ENCODE results near the gene KIRREL3.

KIRREL3 gene

DNA sequence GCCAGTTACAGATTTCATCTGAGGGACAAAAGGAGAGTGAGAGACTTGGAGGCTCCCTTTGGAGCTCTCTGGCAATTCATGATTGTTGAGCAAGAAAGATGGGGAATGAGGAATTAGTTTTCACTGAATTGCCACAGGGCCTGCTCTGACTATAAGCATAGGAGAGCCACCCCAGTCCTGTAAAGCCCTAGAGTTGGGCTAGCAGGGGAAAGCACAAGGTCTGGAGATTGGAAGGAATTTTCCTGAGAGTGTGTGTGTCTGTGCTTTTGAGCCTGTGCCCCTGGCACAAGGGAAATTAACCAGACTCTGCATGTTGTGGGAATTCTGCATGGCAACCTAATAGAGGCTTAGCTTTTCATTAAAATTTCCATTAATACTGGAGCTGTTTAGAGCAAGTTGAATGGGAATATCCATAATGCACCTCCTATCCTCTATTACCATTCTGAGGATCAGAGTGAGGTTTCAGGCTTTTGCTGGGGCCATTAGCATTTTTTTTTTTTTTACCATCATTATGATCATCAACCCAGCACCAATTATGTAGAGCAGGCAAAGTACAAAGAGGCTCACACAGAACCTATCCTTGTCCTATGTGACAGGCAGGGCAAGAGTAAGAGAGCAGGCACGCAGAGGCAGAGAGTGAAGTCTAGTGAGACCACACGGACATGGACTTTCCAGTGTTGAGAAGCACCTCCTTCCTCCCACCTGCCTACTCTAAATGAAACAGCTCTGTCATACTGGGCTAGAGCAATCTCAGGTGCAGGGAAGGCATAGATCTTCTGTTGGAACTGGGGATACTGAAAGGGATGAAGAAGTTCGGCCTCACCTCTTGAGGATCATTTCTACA lies 336.6 kb downstream of the KIRREL3 start:
- no peak for DNase-seq (ENCODE audit: low read depth)

DNA sequence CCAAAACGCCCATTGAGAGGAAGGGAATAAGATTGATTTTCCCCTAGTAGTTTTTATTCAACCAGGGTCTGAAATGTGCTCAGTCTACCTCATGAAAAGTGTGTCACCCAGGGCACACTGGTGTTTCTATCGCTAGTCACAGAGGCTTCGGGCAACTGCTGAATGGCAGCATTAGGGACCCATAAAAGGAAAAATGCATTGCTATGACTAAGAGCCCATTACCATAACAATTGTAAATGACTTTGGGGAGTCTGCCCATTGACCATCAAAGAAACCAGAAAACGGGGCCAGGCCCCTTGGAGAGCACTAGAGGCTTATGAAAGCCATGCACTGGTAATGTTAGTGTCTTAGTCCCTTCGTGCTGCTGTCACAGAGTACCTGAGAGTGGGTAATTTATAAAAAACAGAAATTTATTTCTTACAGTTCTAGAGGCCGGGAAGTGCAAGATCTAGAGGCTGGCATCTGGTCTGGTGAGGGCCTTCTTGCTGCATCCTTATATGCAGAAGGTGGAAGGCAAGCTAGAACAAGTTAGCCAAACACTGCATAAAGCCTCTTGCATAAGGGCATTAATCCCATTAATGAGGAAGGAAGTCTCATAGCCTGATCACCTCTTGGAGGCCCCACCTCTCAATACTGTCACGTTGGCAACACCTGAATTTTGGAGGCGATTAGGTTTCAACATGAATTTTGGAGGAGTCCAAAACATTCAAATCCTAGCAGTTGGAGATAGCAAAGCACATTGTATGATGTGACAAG lies 338.4 kb downstream of the KIRREL3 start:
- DNase-seq (ENCODE audit: low read depth) = no peak

DNA sequence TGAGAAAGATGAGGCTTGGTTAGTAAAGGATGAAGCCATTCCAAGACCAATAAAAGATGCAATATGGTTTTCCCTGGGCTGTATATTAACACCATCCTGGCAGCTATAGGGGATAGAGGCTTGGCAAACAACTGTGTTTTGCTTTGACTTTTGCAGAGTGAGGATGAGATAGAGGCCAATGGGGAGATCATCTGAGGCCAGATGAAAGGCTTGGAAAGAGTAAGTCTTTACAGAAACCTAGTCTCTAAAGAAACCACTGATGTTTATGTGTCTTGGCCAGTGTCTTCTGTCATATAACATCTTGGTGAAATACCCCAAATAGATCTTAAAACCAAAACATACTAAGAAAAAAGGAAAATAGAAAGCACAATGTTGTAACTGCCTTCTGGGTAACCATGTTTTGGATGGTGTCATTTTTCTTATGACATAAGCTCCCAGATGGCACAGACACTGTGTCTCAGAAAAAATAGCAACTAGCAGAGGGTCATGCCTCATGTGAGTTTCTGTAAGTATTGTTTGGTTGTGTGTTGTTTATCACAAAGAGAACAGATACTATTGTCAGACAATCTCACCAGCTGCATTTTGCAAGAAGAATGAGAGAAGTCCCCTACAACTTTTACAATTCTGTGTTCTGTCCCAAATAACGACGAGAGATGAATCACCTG lies 339.7 kb downstream of the KIRREL3 start:
- no peak for DNase-seq (ENCODE audit: low read depth)

DNA sequence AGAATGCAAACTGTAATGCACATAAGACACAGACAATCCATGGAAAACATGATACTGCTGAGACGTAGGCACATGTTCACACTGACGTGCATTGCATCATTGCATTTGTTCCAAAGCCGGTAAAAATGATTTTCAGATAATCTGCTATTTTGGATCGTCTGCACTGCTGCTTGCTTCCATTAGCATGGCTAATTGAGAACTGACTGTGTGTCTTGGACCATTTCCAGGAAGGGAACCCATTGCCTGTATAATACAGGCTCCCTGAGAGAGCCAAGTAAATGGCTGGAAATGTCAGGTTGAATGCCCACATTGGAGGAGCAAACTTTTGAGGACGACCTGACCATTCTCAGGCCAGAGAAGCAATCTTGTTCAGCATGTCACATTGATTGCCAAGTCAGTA lies 340.2 kb downstream of the KIRREL3 start:
- DNase-seq (ENCODE audit: low read depth) = no peak

DNA sequence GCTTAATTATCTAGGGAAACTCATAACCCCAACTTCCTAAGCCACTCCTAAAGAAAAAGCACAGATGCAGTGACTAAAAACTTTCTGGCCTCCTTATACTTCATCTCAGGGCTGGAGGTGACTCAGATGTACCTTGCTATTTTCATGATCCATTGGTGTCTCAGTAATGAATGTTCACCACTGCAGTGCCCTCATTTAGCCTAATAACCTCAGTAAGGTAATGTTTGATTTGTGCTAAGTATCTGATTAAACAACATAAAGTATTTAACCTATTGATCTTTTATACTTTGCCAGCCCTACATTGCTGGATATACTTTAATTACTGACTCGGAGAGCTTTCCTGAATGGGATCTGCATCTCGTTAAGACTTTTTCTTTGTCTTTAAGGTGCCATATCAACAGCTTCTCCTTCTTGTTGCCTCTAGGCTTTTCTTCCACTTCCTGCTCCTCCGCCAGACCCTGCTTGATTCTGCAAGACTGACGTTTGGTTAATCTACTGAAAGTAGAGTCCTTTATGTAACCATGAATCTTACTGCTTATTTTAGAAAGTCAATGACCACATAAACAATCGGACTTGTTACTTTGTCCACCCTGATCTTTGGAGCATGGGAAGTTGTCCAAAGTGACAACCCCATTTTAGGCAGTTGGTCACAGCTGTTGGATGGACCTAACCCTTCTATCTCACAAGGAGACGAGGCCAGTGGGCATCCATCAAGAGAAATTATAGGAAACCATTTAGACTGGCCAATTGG lies 342.1 kb downstream of the KIRREL3 start:
- no peak for DNase-seq (ENCODE audit: low read depth)

DNA sequence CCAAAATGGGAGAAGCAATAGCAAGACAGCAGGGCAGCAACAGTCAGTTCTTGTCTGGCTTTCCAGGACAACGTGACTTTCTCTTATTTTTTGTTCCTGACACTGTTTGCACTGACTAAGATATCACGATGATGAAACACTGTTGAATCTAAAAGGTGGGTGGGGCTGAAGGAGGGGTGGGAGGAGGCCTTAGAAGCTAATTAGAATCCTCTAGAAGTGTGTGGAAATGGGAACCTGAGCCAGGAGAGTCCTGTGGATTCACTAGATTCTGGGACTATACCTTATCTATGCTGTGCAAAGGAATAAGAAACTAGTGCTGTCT lies 344.8 kb downstream of the KIRREL3 start:
- no peak for DNase-seq (ENCODE audit: low read depth)

DNA sequence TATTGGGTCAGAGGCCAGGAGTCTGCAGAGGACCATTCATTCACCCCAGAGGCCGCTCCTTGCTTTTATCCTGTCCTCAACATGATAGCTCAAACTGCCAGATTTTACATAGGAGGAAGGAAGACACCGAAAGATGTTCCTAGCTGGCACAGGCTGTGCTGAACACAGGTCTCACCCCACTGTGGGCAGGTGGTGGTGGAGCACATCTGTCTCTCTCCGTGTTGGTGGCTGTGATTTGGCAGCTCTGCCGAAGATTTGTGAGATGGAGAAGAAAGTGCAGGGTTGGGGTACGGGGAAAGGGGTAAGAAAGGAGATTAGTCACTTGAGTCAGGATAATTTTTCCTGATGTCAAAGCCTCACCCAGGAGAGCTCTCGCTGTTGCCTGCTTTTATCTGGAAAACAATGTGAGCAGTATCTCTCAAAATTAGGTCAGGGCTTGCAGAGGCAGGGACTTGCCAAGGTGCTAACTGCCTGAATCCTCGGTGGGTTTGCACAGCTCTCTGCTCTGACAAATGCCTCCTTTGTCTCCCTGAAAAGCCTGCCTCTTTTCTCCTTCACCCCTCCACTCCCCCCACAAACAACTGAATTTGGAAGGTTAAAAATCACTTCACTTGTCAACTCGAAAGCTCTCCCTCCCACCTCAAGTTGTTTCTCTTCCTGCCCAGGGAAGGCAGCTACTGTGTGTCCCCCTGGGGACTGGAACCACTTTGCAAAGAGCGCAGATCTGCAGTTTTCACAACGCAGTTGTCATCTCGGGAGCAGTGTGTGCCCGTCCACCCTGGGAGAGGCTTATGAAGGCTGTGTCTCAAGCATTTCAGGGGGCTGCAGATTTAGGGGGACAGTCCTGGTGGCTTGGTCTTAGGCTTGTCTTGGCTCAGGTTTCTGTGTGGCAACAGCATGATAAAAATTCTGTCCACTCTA lies 345.4 kb downstream of the KIRREL3 start:
- no peak for DNase-seq (ENCODE audit: low read depth)

DNA sequence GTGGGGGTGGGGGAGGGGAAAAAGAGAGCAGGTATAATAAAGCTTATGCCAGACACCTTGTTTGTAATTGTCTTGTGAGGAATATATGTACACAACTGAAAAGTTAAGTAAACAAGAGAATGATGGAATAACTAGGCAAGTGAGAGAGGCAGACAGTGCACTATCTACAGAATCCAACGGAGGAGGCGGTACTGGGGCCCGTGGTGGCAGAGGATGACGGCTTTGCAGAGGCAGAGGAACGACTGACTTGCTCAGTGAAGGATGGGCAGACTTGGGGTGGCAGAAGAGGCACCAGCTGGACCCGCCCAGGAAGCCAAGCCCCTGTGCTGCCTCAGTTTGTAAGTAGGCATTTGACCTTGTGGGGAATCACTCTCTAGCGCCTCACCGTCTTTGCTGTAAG lies 347.5 kb downstream of the KIRREL3 start:
- no peak for DNase-seq (ENCODE audit: low read depth)

DNA sequence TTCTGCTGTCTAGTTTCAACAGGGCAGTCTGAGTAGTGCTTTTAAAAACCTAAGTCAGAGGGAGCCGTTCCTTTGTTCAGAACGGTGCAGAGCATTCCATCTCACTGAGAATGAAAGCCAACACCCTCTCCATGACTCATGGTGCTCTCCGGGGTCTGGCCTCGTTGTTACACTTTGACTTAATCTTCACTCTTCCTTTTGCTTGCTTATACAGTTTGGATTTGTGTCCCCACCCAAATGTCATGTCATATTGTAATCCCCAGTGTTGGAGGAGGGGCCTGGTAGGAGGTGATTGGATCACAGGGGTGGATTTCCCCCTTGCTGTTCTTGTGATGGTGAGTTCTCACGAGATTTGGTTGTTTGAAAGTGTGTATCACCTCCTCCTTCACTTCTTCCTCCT lies 352.8 kb downstream of the KIRREL3 start:
- DNase-seq (ENCODE audit: low read depth) = peak; percentile 45

DNA sequence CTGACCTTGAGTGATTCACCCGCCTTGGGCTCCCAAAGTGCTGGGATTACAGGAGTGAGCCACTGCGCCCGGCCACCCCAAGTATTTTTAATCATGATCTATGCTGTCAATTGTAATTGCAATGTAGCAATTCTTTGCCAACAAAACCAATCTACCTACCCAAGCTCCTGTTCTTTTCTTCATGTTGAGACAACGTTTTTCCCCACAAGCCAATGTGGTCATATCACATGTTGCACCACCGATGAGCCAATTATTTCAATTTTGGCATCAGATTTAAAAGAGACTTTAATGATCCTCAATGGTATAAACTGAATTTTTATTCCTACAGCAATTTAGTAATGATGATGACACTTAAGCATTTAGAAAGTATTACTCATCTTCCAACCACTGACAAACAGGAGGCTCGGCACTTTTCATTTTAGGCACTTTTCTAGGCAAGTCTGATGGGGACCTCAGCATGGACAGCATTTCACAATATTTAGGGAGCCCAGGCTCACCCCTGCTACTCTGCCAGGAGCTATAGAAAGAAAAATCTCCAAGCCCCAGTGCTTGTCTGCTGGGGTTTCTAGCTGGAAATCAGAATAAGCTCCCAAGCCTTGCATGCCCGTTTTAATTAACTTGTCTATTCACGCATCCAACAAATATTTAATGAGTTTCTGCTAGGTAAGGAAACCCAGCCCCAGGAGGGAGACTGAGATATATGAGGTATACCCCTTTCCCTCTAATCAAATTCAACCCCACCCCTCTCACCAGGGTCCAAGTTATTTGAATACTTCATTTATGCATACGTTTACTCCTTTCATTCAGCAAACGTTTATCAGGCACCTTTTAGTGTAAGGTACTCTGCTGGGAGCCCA lies 353.6 kb downstream of the KIRREL3 start:
- DNase-seq (ENCODE audit: low read depth) = no peak

DNA sequence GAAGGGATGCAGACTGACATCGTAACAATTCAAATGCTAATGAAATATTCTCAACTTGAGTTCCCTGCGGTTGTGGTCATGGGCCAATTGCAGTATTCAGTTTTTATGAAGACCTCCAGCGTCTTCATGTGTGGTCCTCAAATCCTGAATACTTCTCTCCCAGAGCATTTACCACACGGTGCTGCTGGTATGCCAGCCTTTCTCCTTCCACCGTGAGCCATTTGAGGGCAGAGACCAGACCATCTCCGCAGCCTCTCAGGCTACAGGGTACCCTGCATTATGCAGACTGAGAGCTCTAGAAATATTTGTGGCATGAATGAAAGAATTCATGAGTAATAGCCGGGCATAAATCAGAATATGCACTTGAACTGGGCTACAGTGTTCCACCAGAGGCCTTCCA lies 355.4 kb downstream of the KIRREL3 start:
- DNase-seq (ENCODE audit: low read depth) = no peak

DNA sequence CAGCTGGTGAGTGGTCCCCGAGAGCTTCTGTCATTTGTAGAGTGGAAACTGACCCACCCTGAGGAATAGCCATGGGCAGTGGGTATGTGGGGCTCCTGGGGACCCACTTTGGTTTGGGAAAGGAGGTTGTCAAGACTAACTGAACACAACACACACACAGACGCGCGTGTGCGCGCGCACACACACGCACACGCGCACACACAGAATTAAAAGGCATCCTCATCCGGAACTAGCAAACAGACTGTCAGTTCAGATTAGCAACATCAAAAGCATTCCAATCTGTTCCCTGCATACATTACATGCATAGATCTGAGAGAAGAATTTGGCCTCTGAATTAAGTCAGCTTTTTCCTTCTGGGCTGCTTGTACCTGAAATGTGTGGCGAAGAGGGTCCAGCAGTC lies 360.4 kb downstream of the KIRREL3 start:
- DNase-seq (ENCODE audit: low read depth) = no peak

DNA sequence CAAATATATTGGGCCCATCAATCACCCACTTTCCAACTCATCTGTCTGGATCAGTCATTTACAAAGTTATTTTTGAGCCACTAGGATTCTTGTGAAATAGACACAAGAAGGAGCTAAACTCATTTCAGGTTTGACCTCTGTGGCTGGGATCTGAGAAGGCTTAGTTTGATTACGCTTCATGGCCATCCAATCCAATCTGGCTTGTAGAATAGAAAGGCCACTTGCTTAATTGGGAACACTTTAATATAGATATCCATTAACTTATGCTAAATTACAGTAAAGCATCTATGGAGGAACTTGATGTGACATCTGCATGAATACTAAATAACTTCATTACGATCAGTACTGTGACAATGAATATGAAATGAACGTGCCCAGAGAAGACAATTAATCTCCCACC lies 360.9 kb downstream of the KIRREL3 start:
- no peak for DNase-seq (ENCODE audit: low read depth)

DNA sequence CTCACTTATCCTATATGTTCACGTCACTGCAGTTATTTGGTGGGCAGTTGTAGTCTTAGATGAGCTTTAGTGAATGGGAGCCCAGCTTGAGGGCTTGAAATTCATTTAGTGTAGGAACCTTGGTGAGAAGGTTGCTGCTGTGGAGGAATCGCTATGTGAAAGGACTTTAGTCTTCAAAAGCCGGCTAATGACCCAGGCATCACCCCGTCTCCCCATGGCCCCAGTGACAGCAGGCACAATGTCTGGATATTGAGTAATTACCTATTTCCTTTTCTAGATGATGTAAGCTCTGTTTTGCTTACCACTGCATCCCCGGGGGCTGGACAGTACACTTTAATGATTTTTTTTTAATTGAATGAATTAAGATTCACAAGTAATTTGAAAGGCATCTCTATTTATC lies 361.9 kb downstream of the KIRREL3 start:
- no peak for DNase-seq (ENCODE audit: low read depth)

DNA sequence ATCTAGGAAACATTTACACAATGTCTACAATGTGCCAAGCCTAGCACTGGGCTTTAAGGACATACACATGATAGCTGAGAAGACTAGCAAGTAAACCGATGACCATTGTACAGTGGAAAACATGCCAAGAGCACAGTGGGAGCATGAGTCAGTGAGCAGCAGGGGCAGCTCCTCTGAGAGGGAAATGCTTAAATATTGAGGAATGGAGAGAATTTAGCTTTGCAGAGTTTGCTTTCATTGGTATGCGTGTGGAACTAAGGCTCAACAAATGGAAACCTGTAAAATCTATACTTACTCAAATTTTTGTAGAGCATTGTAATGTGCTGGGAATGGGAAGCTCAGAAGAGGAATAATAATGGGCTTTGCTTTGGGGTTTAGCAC lies 362.8 kb downstream of the KIRREL3 start:
- peak; percentile 37 for DNase-seq (ENCODE audit: low read depth)

DNA sequence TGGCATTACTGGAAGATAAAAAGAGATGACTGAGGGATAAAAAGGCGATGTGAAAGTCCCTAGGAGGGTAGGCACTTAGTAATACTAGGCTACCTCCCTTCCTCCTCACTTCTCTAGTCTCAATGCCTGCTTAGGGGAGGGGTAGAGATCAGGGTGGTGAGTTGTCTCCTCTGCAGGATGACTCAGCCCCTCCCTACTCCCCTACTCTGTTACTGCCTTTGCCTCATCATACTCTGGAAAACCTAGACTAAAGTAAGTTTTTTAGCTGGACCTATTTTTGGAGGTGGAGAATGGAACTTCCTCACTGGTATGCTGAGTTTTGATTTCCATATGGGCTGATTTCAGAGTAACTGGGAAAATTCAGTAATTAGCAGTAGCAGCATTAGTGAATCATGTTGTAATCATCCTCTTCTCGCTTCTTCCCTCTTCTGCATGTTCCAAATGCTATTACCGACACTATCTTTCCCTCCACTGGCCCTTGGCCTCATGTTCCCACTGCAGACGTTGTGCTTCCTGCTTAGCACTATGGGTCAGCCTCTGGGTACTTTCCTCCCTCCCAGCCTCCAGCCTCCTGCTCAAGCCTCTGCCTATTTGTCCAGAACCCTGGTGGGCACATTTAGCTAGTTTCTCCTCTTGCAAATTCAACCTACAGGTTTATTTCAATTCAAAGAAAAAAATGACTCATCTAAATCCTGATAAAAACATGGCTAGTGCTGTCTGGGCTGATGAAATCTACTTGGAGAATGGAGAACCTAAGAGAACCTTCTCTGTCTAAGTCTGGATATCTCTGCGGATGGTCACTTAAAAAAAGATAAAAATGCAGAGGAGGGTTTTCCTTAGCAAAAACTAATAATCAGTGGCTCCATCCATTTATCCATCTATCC lies 363.4 kb downstream of the KIRREL3 start:
- DNase-seq (ENCODE audit: low read depth) = peak; percentile 5

DNA sequence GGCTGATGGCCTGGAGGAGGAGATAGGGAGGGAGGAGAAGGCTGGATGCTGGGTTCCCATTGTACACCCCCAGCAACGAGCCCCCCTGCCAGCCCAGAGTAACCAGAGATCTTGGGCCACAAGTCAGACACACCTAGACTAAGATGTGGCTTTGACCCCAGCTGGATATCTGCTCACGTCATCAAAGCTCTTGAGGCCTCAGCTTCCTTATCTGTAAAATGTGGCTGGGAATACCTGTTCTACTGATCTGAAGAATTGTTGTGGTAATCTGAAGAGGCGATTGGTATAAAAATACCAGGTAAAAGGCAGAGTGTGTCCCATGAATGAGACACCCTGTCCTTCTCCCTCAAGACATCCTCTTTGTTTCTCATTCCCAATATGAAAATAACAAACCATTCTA lies 365.1 kb downstream of the KIRREL3 start:
- DNase-seq (ENCODE audit: low read depth) = no peak

DNA sequence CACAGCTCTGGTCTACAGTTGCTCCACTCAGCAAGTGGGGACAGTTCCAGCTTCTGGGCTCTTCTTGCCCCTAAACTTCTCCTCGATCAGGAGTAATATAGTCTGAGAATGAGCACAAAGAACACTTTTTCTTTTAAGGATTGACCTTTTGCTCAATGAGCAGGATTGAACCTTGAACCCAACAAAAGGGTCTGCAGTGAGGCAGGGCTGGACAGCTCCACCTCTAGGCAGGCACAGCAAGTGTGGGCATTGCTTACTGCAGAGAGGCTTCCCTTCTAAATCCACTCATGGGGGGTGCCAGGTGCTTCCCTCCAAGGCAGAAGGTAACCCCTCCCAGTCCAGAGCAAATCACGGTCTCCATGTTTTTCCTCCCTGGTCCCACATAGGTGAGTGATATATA lies 365.6 kb downstream of the KIRREL3 start:
- no peak for DNase-seq (ENCODE audit: low read depth)

DNA sequence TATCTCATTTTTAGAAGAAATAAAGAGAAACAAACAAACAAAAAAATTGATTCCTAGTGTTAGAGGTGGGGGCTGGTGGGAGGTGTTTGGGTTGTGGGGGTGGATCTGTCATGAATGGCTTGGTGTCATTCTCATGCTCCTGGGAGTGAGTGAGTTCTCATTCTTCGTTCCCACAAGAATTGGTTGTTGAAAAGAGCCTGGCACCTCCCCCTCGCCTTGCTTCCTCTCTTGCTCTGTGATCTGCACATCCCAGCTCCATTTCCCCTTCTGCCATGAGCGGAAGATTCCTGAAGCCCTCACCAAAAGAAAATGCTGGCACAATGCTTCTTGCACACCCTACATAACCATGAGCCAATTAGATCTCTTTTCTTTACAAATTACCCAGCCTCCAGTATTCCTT lies 367.2 kb downstream of the KIRREL3 start:
- DNase-seq (ENCODE audit: low read depth) = no peak

Measured in iris pigment epithelial cell (primary cell).